Suprapubic skin (tissue), 4 donors: Measurements from ENCODE around the gene SETBP1.

ENCODE experiments used
- CTCF ChIP-seq, 2 donors: fragments of 200-600 bp in 1 of 2; fragments of 450-650 bp in 1 of 2; sonication (generic) in 1 of 2; IDR thresholded peaks; one replicate each; pipeline ENCODE4 v1.5.1; 2016 to 2019; ENCODE audit warnings: antibody characterized with exemption in 2 of 2, mild to moderate bottlenecking in 1 of 2, moderate library complexity in 1 of 2
- POLR2A ChIP-seq, 2 donors: fragments of 450-650 bp; IDR thresholded peaks; one replicate each; pipeline ENCODE4 v1.6.1; 2017; ENCODE audit warnings: antibody characterized with exemption in 2 of 2, mild to moderate bottlenecking in 2 of 2, moderate library complexity in 2 of 2
- POLR2AphosphoS5 ChIP-seq, 3 donors: sonication (generic); formaldehyde crosslinking; IDR thresholded peaks; one replicate each; pipeline ENCODE4 v1.6.1; 2017; ENCODE audit warnings: antibody characterized with exemption in 3 of 3

- TF ChIP-seq CTCF (IDR thresholded peaks at IDR 0.05) (no peak), POLR2A (IDR thresholded peaks at IDR 0.05) (no peak), POLR2AphosphoS5 (IDR thresholded peaks at IDR 0.05) (peak in 1 of 3 donors; percentile 73)
These were observed 122.4 kb downstream of the SETBP1 start for GRCh38 chr18:44803019-44803650.
